ENCODE data around the gene SH3PXD2B. TPM values are rescaled to one million over a fixed set of nuclear protein-coding genes. Genes with fewer than 3 reads are reported as not detected.
A peak's percentile ranks its signal among the peaks of the same experiment; 100 is the strongest.

The SH3PXD2B gene
- total and polyA plus RNA-seq, 2 of the 4 experiments (the other 2 are of a cell fraction) = 8.2 to 14.4 TPM

DNA sequence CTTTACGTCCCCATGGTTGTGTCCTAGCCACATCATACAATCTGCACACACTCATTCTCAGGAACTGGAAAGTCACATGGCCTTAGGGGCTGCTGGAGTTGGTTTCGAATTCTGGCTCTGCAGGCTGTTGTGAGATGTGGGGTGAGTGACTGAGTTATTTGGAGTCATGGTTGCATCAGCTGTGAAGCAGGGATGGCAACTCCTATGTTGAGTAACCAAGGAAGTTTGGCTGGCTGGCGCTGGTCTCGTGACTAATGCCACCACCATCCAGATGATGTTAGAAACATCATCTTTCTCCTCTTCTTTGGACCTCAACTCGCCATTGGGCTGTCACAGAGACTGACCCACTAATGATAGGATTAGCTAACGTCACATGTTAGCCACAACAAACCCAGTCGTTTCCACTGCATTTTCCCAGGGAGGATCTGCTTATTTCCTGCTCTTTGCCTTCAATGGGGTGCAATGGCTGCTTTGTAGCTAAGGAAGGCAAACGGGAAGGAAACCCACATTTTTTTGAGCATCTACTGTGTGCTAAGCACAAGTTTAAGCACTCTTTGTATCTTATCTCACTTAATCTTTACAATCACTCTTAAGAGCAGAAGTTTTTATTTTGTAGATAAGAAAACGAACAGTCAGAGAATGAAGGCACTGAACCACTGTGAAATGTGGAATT lies 92.6 kb downstream of the SH3PXD2B start:
- CTCF ChIA-PET = no interaction called here
- 19% methylated on average over 4 of the region's 9 CpGs; no CpG with 5 or more reads in 1 of the 2 experiments for WGBS, 2 experiments (ENCODE audit: extremely low coverage in 2 of 2, insufficient read length in 1 of 2)
- TF ChIP-seq, protein P1, sequence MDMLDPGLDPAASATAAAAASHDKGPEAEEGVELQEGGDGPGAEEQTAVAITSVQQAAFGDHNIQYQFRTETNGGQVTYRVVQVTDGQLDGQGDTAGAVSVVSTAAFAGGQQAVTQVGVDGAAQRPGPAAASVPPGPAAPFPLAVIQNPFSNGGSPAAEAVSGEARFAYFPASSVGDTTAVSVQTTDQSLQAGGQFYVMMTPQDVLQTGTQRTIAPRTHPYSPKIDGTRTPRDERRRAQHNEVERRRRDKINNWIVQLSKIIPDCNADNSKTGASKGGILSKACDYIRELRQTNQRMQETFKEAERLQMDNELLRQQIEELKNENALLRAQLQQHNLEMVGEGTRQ (IDR thresholded peaks at IDR 0.05; ENCODE audit: low read depth, low read length) = peak; percentile 88
- peak; percentile 65; the same call in 1 of the 2 replicates for TF ChIP-seq MAZ (IDR thresholded peaks at IDR 0.05; ENCODE audit: borderline replicate concordance, low read depth, low read length)
- TF ChIP-seq, protein P2, sequence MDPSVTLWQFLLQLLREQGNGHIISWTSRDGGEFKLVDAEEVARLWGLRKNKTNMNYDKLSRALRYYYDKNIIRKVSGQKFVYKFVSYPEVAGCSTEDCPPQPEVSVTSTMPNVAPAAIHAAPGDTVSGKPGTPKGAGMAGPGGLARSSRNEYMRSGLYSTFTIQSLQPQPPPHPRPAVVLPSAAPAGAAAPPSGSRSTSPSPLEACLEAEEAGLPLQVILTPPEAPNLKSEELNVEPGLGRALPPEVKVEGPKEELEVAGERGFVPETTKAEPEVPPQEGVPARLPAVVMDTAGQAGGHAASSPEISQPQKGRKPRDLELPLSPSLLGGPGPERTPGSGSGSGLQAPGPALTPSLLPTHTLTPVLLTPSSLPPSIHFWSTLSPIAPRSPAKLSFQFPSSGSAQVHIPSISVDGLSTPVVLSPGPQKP (IDR thresholded peaks at IDR 0.05; ENCODE audit: borderline replicate concordance, low read depth, low read length) = no peak
- TF ChIP-seq, protein P3, sequence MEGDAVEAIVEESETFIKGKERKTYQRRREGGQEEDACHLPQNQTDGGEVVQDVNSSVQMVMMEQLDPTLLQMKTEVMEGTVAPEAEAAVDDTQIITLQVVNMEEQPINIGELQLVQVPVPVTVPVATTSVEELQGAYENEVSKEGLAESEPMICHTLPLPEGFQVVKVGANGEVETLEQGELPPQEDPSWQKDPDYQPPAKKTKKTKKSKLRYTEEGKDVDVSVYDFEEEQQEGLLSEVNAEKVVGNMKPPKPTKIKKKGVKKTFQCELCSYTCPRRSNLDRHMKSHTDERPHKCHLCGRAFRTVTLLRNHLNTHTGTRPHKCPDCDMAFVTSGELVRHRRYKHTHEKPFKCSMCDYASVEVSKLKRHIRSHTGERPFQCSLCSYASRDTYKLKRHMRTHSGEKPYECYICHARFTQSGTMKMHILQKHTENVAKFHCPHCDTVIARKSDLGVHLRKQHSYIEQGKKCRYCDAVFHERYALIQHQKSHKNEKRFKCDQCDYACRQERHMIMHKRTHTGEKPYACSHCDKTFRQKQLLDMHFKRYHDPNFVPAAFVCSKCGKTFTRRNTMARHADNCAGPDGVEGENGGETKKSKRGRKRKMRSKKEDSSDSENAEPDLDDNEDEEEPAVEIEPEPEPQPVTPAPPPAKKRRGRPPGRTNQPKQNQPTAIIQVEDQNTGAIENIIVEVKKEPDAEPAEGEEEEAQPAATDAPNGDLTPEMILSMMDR (conservative IDR thresholded peaks at IDR 0.05; ENCODE audit: low read depth, low read length) = no peak
- TF ChIP-seq FOS (IDR thresholded peaks at IDR 0.05; ENCODE audit: low read depth, low read length) = peak; percentile 93
- no peak; the same call in 1 of the 2 replicates for TF ChIP-seq MAFK (IDR thresholded peaks at IDR 0.05; ENCODE audit: low read depth, low read length)
- TF ChIP-seq CEBPB (IDR thresholded peaks at IDR 0.05; ENCODE audit: low read depth, low read length) = peak; percentile 100
- no peak for TF ChIP-seq SMC3 (IDR thresholded peaks at IDR 0.05; ENCODE audit: low read depth, low read length)
- peak; percentile 15; the same call in 1 of the 2 replicates for TF ChIP-seq RAD21 (IDR thresholded peaks at IDR 0.05; ENCODE audit: low read length)
- peak; percentile 28 for TF ChIP-seq RCOR1 (IDR thresholded peaks at IDR 0.05; ENCODE audit: insufficient replicate concordance, low read length)
- TF ChIP-seq NFE2L2 (IDR thresholded peaks at IDR 0.05; ENCODE audit: low read depth, low read length) = peak; percentile 63; the same call in 1 of the 2 replicates
- peak; percentile 62 for TF ChIP-seq POLR2A (IDR thresholded peaks at IDR 0.05; ENCODE audit: low read depth, low read length)
- TF ChIP-seq BHLHE40 (IDR thresholded peaks at IDR 0.05; ENCODE audit: low read depth, low read length) = peak; percentile 97
- TF ChIP-seq MXI1 (IDR thresholded peaks at IDR 0.05; ENCODE audit: borderline replicate concordance, low read depth, low read length) = peak; percentile 83

More for the DNA sequence above, 92.6 kb downstream of the SH3PXD2B start:
- Histone ChIP-seq H2BK15ac (ENCODE audit: low read depth, low read length) (peak overlapping the region; percentile 59; the same call in 2 of the 3 replicates), H3K9ac (ENCODE audit: low read depth, low read length) (peak overlapping the region; percentile 31), H3K56ac (ENCODE audit: extremely low read depth, insufficient read depth, low read length) (peak overlapping the region; percentile 88), H2AFZ (replicated peaks; ENCODE audit: low read length, poor library complexity) (peak overlapping the region; percentile 68), H3K9me3 (ENCODE audit: control insufficient read depth, insufficient read depth, low read length) (no peaks in the 10 kb centered on the region), H3K14ac (replicated peaks; ENCODE audit: low read depth, low read length) (peak overlapping the region; percentile 87), H3K4me3 (ENCODE audit: insufficient read depth, low read depth, low read length) (no peak overlapping the region), H3K4me1 (ENCODE audit: control insufficient read depth, insufficient read depth, low read length) (peaks cover 8% of the 10 kb centered on the region), H3K9me1 (ENCODE audit: insufficient read depth, low read length) (peaks cover 9% of the 10 kb centered on the region; the same call in 1 of the 2 replicates), H4K20me1 (ENCODE audit: insufficient read depth, low read length) (no peaks in the 10 kb centered on the region), H2AK5ac (ENCODE audit: low read depth, low read length) (peak overlapping the region; percentile 93), H3K27ac (ENCODE audit: insufficient read depth, low read length) (peak overlapping the region; percentile 93), H3K4me2 (ENCODE audit: low read depth, low read length) (no peak overlapping the region; the same call in 1 of the 2 replicates), H2BK5ac (ENCODE audit: low read depth, low read length, poor library complexity, severe bottlenecking) (peak overlapping the region; percentile 88), H4K91ac (ENCODE audit: insufficient read depth, low read depth, low read length) (peak overlapping the region; percentile 97), H3K36me3 (ENCODE audit: control insufficient read depth, insufficient read depth, low read length) (peaks cover 42% of the 10 kb centered on the region), H3K18ac (ENCODE audit: low read depth, low read length) (peak overlapping the region; percentile 80), H2BK20ac (ENCODE audit: low read depth, low read length) (peak overlapping the region; percentile 97), H2BK120ac (ENCODE audit: low read depth, low read length) (peak overlapping the region; percentile 97), H3K4ac (ENCODE audit: low read depth, low read length) (peak overlapping the region; percentile 99), H3K23ac (ENCODE audit: low read depth, low read length) (peak overlapping the region; percentile 84), H3K79me1 (ENCODE audit: low read depth in 1 of 2, low read length in 2 of 2) (0 out of 4 replicates have a peak, but pooled peaks cover 0 to 10% of the 10 kb centered on the region in 2 experiments), H4K8ac (ENCODE audit: low read depth in 2 of 2, low read length in 2 of 2) (peak overlapping the region; percentile 56 to 91; a peak in 3 of 4 replicates), H2AK9ac (replicated peaks; ENCODE audit: low read depth, low read length, poor library complexity) (peak overlapping the region; percentile 82), H4K5ac (ENCODE audit: low read depth, low read length) (peak overlapping the region; percentile 76), H3K27me3 (ENCODE audit: control insufficient read depth, insufficient read depth, low read length) (no peaks in the 10 kb centered on the region)
- dilution Hi-C loops (cut with HindIII; ENCODE audit: low sequenced_read_pairs, unreplicated experiment) (no loop called here), in situ Hi-C loops (cut with MboI; ENCODE audit: low sequenced_read_pairs) (no loop called here), intact Hi-C loops (cut with micrococcal nuclease) (no loop called here)
- DNase-seq (peak; percentile 100), ATAC-seq (ENCODE audit: low read depth) (peak; percentile 92)
- no TSS peak for BruUV-seq (replicated peaks)
- POLR2A ChIA-PET (ENCODE audit: unreplicated experiment) = no interaction called here

Measured in IMR-90 (cell line).